ENCODE data around the gene PSME4. TPM values are rescaled to one million over a fixed set of nuclear protein-coding genes. Genes with fewer than 3 reads are reported as not detected.

PSME4 gene
- total RNA-seq, 1 donor from 2014 or later, result 14.9 TPM

DNA sequence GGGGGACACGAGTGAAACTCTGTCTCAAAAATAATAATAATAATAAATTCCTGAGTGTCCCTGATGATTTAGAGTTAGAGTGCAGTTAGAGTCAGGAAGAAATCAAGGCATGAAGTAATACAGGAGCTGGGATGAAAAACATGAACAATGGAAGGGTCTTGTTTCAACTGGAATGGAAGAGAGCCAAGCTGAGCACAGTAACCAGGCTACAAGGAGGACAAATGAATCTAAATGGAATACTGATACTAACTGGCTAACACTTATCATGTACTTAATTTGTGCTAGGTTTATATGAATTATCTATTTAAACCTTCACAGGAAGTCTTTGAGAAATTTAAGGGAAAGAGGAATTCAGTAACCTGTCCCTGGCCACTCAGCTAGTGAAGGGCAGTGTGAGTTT lies 38.8 kb upstream of the PSME4 start:
- TF ChIP-seq, protein P1, sequence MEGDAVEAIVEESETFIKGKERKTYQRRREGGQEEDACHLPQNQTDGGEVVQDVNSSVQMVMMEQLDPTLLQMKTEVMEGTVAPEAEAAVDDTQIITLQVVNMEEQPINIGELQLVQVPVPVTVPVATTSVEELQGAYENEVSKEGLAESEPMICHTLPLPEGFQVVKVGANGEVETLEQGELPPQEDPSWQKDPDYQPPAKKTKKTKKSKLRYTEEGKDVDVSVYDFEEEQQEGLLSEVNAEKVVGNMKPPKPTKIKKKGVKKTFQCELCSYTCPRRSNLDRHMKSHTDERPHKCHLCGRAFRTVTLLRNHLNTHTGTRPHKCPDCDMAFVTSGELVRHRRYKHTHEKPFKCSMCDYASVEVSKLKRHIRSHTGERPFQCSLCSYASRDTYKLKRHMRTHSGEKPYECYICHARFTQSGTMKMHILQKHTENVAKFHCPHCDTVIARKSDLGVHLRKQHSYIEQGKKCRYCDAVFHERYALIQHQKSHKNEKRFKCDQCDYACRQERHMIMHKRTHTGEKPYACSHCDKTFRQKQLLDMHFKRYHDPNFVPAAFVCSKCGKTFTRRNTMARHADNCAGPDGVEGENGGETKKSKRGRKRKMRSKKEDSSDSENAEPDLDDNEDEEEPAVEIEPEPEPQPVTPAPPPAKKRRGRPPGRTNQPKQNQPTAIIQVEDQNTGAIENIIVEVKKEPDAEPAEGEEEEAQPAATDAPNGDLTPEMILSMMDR (IDR thresholded peaks at IDR 0.05), result no peak
- Histone ChIP-seq H3K4me1 (no peaks in the 10 kb centered on the region), H3K27ac (no peak overlapping the region), H3K27me3 (no peaks in the 10 kb centered on the region), H3K9me3 (no peaks in the 10 kb centered on the region), H3K4me3 (no peak overlapping the region), H3K36me3 (no peaks in the 10 kb centered on the region)
- DNase-seq (ENCODE audit: low spot score in 2 of 2), result no peak
- intact Hi-C loops (cut with DNase I), result no loop called here

DNA sequence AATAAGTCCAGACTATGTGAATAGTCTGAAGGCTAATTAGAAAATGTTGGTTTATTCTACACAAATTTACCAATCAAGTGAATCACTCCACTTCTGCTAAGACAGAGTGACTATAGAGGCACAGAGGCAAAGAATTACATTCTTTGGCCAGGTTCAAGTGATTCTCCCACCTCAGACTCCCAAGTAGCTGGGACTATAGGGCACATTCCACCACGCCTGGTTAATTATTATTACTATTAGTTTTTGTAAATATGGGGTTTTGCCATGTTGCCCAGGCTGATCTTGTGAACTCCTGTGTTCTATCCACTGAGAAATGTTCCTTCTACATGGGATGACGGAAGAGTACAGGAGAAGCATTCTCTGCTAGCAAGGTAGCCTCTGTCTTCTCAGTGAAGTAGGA lies 37.6 kb upstream of the PSME4 start:
- no peaks in the 10 kb centered on the region for H3K36me3 ChIP-seq
- no peak overlapping the region for H3K27ac ChIP-seq
- intact Hi-C loops (cut with DNase I), result no loop called here
- H3K4me3 ChIP-seq, result no peak overlapping the region
- TF ChIP-seq, protein P1 (IDR thresholded peaks at IDR 0.05), result no peak
- H3K9me3 ChIP-seq, result no peaks in the 10 kb centered on the region
- no peaks in the 10 kb centered on the region for H3K4me1 ChIP-seq
- H3K27me3 ChIP-seq, result no peaks in the 10 kb centered on the region
- DNase-seq (ENCODE audit: low spot score in 2 of 2), result no peak

DNA sequence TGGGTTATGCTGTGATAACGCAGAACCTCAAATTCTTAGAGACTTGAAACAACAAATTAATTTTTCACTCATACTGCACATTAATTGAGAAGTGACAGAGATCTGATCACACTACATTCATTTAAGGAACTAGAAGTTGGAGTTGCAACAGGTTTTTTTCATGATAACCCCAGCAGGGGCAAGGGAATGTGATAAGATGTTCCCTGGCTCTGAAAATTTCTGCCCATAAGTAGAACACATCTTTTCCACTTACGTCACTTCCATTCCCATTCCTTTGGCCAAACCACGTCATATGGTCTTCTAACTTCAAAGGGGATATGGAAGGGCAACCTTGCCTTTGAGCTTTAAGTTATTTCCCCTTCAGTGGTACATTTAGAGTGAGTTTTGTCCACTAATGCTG lies 29.7 kb upstream of the PSME4 start:
- no peak overlapping the region for H3K4me3 ChIP-seq
- H3K9me3 ChIP-seq, result no peaks in the 10 kb centered on the region
- H3K27me3 ChIP-seq, result no peaks in the 10 kb centered on the region
- TF ChIP-seq, protein P1 (IDR thresholded peaks at IDR 0.05), result no peak
- no peaks in the 10 kb centered on the region for H3K36me3 ChIP-seq
- H3K27ac ChIP-seq, result no peak overlapping the region
- intact Hi-C loops (cut with DNase I), result no loop called here
- DNase-seq (ENCODE audit: low spot score in 2 of 2), result no peak
- H3K4me1 ChIP-seq, result no peaks in the 10 kb centered on the region

DNA sequence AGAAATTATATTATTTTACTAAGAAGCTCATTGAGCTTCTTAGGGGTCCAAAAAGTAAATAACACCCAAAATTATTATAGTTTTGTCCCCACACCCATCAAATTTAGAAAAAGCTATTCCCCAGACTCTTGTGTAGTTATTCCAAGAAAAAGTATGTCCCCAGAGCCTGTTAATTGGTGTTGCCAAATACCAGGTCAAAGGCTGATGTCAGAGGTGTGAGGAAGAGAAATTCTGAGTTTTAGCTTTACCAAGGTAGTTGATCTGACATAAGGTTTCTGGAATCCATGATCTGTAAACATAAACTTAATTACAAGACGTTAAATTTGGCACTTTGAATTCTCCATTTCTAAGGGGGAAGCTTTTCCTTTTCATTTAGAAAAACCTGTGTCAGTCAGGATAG lies 29.3 kb upstream of the PSME4 start:
- DNase-seq (ENCODE audit: low spot score in 2 of 2), result no peak
- H3K27me3 ChIP-seq, result no peaks in the 10 kb centered on the region
- H3K36me3 ChIP-seq, result no peaks in the 10 kb centered on the region
- no peaks in the 10 kb centered on the region for H3K4me1 ChIP-seq
- TF ChIP-seq, protein P1 (IDR thresholded peaks at IDR 0.05), result no peak
- H3K4me3 ChIP-seq, result no peak overlapping the region
- no peaks in the 10 kb centered on the region for H3K9me3 ChIP-seq
- no peak overlapping the region for H3K27ac ChIP-seq
- intact Hi-C loops (cut with DNase I), result no loop called here

DNA sequence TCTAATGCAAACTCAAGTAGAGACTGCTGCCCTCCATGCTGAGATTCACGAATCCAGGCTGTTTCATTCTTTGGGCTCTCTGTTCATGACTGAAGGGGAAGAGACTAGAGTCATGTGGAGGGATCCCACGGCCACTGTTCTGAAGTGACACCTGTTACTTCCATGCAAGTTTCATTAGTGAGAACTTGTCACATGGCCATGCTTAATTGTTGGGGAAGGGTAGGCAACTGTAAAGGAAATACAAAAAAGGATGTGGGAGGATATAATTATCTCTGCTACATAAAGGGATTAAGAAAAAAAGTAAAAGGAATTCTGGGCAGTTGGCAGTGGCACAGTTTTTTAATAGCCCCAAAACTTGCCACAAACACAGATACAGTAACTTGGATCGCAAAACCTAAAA lies 28.0 kb upstream of the PSME4 start:
- no peak for DNase-seq (ENCODE audit: low spot score in 2 of 2)
- H3K36me3 ChIP-seq, result no peaks in the 10 kb centered on the region
- no peaks in the 10 kb centered on the region for H3K9me3 ChIP-seq
- TF ChIP-seq, protein P1 (IDR thresholded peaks at IDR 0.05), result no peak
- H3K27me3 ChIP-seq, result no peaks in the 10 kb centered on the region
- H3K4me1 ChIP-seq, result no peaks in the 10 kb centered on the region
- no peak overlapping the region for H3K27ac ChIP-seq
- intact Hi-C loops (cut with DNase I), result no loop called here
- no peak overlapping the region for H3K4me3 ChIP-seq
